WTC11 (cell line): ENCODE data around the gene DOHH. TPM values are rescaled to one million over a fixed set of nuclear protein-coding genes. Genes with fewer than 3 reads are reported as not detected.

Source experiments
- ATAC-seq: fragments of 200-7000 bp; cut with Tn5 transposase; 2 replicates; pipeline ENCODE4 v1.10.0; 2021; ENCODE audit warnings: mild to moderate bottlenecking, moderate library complexity
- CTCF ChIA-PET: fragments of 300-600 bp; sonication (Branson Sonifier 250); formaldehyde crosslinking; loops from one replicate; lab custom pipeline; 2021; ENCODE audit warnings: antibody characterized with exemption; lab: Charles Lee
- POLR2A ChIA-PET: fragments of 350-600 bp; sonication (Branson Sonifier 250); formaldehyde crosslinking; loops from one replicate; lab custom pipeline; 2021; ENCODE audit warnings: antibody characterized with exemption; lab: Charles Lee
- DNase-seq: peaks from one replicate; pipeline ENCODE4 v3.0.0; 2021; ENCODE audit warnings: low spot score
- H3K27ac Mint-ChIP-seq: 2 replicates; pipeline ENCODE4 v1.8.0; 2021; ENCODE audit warnings: mixed read lengths
- H3K27me3 Mint-ChIP-seq: 2 replicates; pipeline ENCODE4 v1.8.0; 2021; ENCODE audit warnings: low read depth, mild to moderate bottlenecking, moderate library complexity, mixed read lengths
- H3K36me3 Mint-ChIP-seq: 2 replicates; pipeline ENCODE4 v1.8.0; 2021; ENCODE audit warnings: mixed read lengths
- H3K4me1 Mint-ChIP-seq: 2 replicates; pipeline ENCODE4 v1.8.0; 2022; ENCODE audit warnings: mixed read lengths
- H3K4me3 Mint-ChIP-seq: 2 replicates; pipeline ENCODE4 v1.8.0; 2021; ENCODE audit warnings: mild to moderate bottlenecking, moderate library complexity, mixed read lengths
- H3K9me3 Mint-ChIP-seq: 2 replicates; pipeline ENCODE4 v1.8.0; 2021; ENCODE audit warnings: mixed read lengths
- ATF6 ChIP-seq: sonication (generic); formaldehyde crosslinking; IDR thresholded peaks from 2 replicates; pipeline ENCODE4 v1.8.1; 2023; ENCODE audit warnings: mild to moderate bottlenecking, missing genetic modification reagents
- CDX4 ChIP-seq: fragments of 250-450 bp; sonication (Bioruptor Pico); IDR thresholded peaks from 2 replicates; pipeline ENCODE4 v1.9.0; 2021; ENCODE audit warnings: moderate library complexity, mild to moderate bottlenecking, inconsistent platforms, borderline replicate concordance
- E2F4 ChIP-seq: sonication (generic); formaldehyde crosslinking; IDR thresholded peaks from 2 replicates; pipeline ENCODE4 v1.8.1; 2022; ENCODE audit warnings: low read depth, mild to moderate bottlenecking, moderate library complexity, missing genetic modification reagents, borderline replicate concordance
- E2F5 ChIP-seq: sonication (generic); formaldehyde crosslinking; IDR thresholded peaks from 2 replicates; pipeline ENCODE4 v1.8.1; 2022; ENCODE audit warnings: mild to moderate bottlenecking, moderate library complexity, missing genetic modification reagents
- GABPB1 ChIP-seq: sonication (generic); formaldehyde crosslinking; IDR thresholded peaks from 2 replicates; pipeline ENCODE4 v1.8.1; 2023; ENCODE audit warnings: mild to moderate bottlenecking, missing genetic modification reagents
- HMGA2 ChIP-seq: fragments of 250-450 bp; sonication (Bioruptor Pico); IDR thresholded peaks from 2 replicates; pipeline ENCODE4 v1.4.0; 2021; ENCODE audit warnings: mild to moderate bottlenecking, moderate library complexity
- HMGXB4 ChIP-seq: sonication (generic); formaldehyde crosslinking; IDR thresholded peaks from 2 replicates; pipeline ENCODE4 v1.8.1; 2023; ENCODE audit warnings: mild to moderate bottlenecking, moderate library complexity, missing genetic modification reagents
- MLX ChIP-seq: sonication (generic); formaldehyde crosslinking; IDR thresholded peaks from 2 replicates; pipeline ENCODE4 v1.8.1; 2023; ENCODE audit warnings: mild to moderate bottlenecking, missing genetic modification reagents, moderate library complexity
- NR3C1 ChIP-seq: sonication (generic); formaldehyde crosslinking; conservative IDR thresholded peaks from 2 replicates; pipeline ENCODE4 v1.8.1; 2023; ENCODE audit warnings: low read depth, mild to moderate bottlenecking, missing genetic modification reagents
- OVOL2 ChIP-seq: fragments of 250-450 bp; sonication (Bioruptor Pico); IDR thresholded peaks from 2 replicates; pipeline ENCODE4 v1.9.0; 2021; ENCODE audit warnings: mild to moderate bottlenecking, borderline replicate concordance
- SMAD3 ChIP-seq: sonication (generic); formaldehyde crosslinking; IDR thresholded peaks from 2 replicates; pipeline ENCODE4 v1.8.0; 2022; ENCODE audit warnings: missing genetic modification reagents, mild to moderate bottlenecking, borderline replicate concordance
- SP1 ChIP-seq: sonication (generic); formaldehyde crosslinking; conservative IDR thresholded peaks from 2 replicates; pipeline ENCODE4 v1.8.1; 2022; ENCODE audit warnings: missing genetic modification reagents
- TP53 ChIP-seq: sonication (generic); formaldehyde crosslinking; IDR thresholded peaks from 2 replicates; pipeline ENCODE4 v1.8.1; 2023; ENCODE audit warnings: mild to moderate bottlenecking, missing genetic modification reagents
- USF2 ChIP-seq: sonication (generic); formaldehyde crosslinking; IDR thresholded peaks from 2 replicates; pipeline ENCODE4 v1.8.1; 2023; ENCODE audit warnings: mild to moderate bottlenecking, missing genetic modification reagents, moderate library complexity
- ZNF281 ChIP-seq: sonication (generic); formaldehyde crosslinking; IDR thresholded peaks from 2 replicates; pipeline ENCODE4 v1.8.0; 2023; ENCODE audit warnings: mild to moderate bottlenecking, missing genetic modification reagents
- ZNF396 ChIP-seq: fragments of 250-450 bp; sonication (Bioruptor Pico); IDR thresholded peaks from 2 replicates; pipeline ENCODE4 v1.8.0; 2021; ENCODE audit warnings: mild to moderate bottlenecking, moderate library complexity, borderline replicate concordance
- ZSCAN18 ChIP-seq: fragments of 250-450 bp; sonication (Bioruptor Pico); IDR thresholded peaks from 2 replicates; pipeline ENCODE4 v2.1.2; 2022; ENCODE audit warnings: mild to moderate bottlenecking, moderate library complexity
- total RNA-seq: library from RNA; stranded (reverse); gene quantifications from 3 replicates; pipeline ENCODE4 v1.2.3, GENCODE V29; 2021

The DOHH gene
- total RNA-seq, 1 experiment from 2014 or later, result 22.2 TPM

- ChIA-PET CTCF (interaction anchor here (1.1 kb wide), 1 partner anchor 21 kb away, joined by 3 read pairs; no protein-coding TSS in a partner anchor), POLR2A (no interaction called here)
- no peaks in the 10 kb centered on the region for H3K27me3 Mint-ChIP-seq
- ATAC-seq (no peak), DNase-seq (no peak)
- TF ChIP-seq TP53 (CRISPR knock-in tag), result no peak
- no peak for TF ChIP-seq USF2 (CRISPR knock-in tag)
- TF ChIP-seq HMGXB4 (CRISPR knock-in tag), result no peak
- H3K9me3 Mint-ChIP-seq, result no peaks in the 10 kb centered on the region
- peak overlapping the region; percentile 76; the same call in 1 of the 2 replicates for H3K27ac Mint-ChIP-seq
- peaks cover 10% of the 10 kb centered on the region for H3K36me3 Mint-ChIP-seq
- H3K4me1 Mint-ChIP-seq, result peaks cover 16% of the 10 kb centered on the region
- no peak overlapping the region for H3K4me3 Mint-ChIP-seq
Measured at GRCh38 chr19:3524078-3524842, 23.8 kb upstream of the DOHH start.

GRCh38 chr19:3523361-3524077 lies 23.0 kb upstream of the DOHH start:
- H3K9me3 Mint-ChIP-seq, result no peaks in the 10 kb centered on the region
- CTCF ChIA-PET, result interaction anchor here (1.1 kb wide), 1 partner anchor 22 kb away, joined by 3 read pairs; no protein-coding TSS in a partner anchor
- no peaks in the 10 kb centered on the region for H3K27me3 Mint-ChIP-seq
- peak overlapping the region; percentile 76 for H3K27ac Mint-ChIP-seq
- peaks cover 23% of the 10 kb centered on the region for H3K4me1 Mint-ChIP-seq
- POLR2A ChIA-PET, result no interaction called here
- peaks cover 10% of the 10 kb centered on the region for H3K36me3 Mint-ChIP-seq
- DNase-seq (no peak), ATAC-seq (no peak)
- H3K4me3 Mint-ChIP-seq, result no peak overlapping the region
- TF ChIP-seq CDX4 (CRISPR knock-in tag), result no peak
- TF ChIP-seq NR3C1 (CRISPR knock-in tag), result no peak
- TF ChIP-seq SMAD3 (CRISPR knock-in tag), result no peak
- TF ChIP-seq SP1 (CRISPR knock-in tag), result no peak
- TF ChIP-seq ZSCAN18, result no peak
- TF ChIP-seq OVOL2, result no peak
- no peak for TF ChIP-seq ZNF281 (CRISPR knock-in tag)
- TF ChIP-seq E2F5 (CRISPR knock-in tag), result no peak
- TF ChIP-seq GABPB1 (CRISPR knock-in tag), result no peak
- TF ChIP-seq TP53 (CRISPR knock-in tag), result no peak
- TF ChIP-seq ATF6 (CRISPR knock-in tag), result no peak
- no peak for TF ChIP-seq E2F4
- no peak for TF ChIP-seq MLX
- TF ChIP-seq ZNF396 (CRISPR knock-in tag), result no peak
- TF ChIP-seq HMGA2 (CRISPR knock-in tag), result no peak
